ENCODE results near the gene PPFIA3.
"Not testable (repeated sequence)": the region's sequence is repeated elsewhere in the genome, so short reads cannot be mapped to it uniquely, and the experiment has no call there.

The PPFIA3 gene

DNA sequence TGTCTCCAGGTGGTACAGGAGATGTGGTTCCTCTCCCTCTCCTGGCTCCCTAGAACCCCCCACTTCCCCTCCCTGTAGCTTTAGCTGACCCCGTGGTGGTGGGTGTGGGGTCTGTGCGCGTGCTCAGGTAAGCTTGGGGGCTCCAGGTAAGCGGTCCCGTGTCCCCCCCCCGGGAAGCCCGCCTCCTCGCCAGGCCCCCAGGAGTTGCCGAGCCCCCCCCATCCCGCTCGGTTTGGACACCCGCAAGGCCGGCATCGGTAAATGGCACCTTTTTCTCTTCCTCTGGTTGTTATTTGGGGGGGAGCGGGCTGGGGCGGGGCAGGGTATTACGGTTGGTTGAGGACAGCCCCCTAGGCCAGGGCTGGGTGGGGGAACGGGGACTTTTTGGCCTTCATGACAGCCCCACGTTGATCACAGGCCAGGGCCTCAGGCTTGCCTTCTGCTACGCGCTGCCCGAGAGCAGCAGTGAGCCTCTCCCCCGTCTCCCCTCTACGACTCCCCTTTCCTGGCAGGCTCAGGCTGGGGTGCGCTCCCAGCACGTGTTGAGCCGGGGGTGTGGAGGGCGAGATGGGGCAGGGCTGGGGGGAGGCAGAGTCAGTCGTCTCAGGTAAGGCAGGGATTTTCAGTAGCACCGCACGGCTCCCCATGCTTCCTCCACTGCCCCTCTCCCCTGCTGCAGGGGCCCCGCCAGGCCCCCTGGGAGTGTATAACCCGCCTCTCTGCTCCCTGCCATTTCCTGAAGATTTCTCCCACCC is 15.8 kb upstream of the PPFIA3 start:
- DNase-seq: no peak

DNA sequence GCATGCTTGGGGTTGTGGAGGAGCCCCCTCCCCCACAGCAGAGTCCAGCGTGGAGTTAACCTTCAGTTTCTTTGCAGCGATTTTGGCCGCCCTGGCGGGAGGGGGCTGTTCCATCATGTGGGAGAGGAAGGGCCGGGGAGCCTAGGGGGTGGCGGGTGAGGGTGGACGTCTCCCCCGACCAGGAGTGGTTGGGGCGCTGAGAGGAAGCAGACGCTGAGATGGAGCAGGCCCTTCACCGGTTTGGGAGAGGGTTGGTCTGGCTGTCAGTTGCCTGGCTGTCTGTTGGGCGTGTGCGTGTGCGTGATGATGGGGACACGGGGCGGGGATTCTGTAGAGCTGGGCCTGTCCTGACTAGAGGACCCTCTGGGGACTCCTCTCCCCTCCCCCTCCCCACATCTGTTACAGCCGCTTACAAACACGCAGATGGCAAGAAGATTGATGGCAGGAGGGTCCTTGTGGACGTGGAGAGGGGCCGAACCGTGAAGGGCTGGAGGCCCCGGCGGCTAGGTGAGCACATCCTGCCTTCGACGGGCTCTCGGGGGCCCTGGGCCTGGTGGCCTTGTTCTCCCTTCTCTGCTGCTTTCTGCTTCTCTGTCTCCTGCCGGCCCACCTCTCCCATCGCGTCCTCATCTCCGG is 15.0 kb upstream of the PPFIA3 start:
- no peak for DNase-seq

DNA sequence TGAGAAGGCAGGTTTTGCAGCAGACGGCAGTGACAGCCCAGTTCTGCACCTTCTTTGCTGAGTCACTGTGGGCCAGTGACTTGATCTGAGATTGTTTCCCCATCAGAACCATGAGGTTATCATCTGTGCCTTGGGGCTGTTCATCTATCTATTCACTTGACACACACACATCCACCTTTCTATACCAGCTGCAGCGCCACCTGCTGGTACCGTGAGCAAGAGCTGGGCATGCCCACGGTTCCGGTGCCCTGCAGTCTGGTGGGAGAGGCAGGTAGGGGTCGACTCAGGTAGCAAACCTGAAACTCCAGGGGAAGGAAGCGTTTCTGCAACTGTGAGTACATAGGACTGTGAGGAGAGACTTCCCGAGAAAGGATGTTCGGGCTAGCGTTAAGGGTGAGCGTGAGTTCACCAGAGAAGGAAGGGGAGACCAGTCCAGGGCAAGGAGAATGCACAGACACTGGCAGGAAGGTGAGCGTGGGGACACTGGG is 12.7 kb upstream of the PPFIA3 start:
- DNase-seq: no peak

GRCh38 chr19:49107625-49108459 is 11.5 kb upstream of the PPFIA3 start:
- DNase-seq: no peak

GRCh38 chr19:49109051-49109450 is 10.3 kb upstream of the PPFIA3 start:
- DNase-seq: no peak

DNA sequence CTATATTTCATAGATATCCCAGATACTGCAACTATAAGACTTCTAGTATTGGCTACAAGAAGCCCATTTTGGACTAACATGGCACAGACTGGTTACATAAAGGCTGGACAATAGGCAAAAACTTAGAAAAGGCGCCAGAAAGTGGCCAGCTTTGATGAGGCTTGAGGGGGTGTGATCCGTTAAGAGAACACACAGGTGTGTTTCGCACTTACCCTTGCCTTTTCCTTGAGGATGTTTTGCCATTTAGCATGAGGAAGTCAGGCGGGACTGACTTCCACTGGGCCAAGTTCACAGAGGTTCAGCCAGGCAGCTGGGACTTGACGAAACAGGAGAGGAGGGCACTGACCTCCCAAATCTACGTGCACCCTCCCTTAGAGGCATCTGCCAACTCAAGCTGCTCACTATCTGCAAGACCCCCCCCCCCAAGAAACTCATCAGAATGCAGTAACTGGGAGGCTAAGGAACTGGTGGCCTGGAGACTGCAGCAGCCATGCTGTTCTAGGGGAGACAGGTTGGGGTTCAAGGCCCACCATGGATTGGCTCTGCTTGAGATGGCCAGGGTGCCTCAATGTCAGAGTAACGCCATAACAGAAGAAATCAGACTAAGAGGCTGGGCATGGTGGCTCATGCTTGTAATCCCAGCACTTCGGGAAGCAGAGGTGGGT is 9.6 kb upstream of the PPFIA3 start:
- no peak for DNase-seq

DNA sequence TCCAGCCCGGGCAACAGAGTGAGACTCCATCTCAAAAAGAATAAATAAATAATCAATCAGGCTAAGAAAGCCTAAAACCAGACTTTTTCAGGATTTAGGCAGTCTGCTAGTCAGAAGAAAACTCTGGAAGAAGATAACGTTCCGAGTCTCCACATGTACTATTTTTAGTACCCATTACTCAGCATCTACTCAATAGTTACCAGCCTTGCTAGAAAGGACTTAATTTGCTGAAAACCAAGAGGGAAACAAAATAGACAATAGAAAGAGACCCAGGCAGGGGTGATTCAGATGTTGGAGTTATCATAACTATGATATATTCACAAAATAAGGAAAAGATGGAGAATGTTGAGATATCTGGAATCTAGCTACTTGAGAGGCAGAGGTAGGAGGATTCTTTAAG is 8.8 kb upstream of the PPFIA3 start:
- no peak for DNase-seq

DNA sequence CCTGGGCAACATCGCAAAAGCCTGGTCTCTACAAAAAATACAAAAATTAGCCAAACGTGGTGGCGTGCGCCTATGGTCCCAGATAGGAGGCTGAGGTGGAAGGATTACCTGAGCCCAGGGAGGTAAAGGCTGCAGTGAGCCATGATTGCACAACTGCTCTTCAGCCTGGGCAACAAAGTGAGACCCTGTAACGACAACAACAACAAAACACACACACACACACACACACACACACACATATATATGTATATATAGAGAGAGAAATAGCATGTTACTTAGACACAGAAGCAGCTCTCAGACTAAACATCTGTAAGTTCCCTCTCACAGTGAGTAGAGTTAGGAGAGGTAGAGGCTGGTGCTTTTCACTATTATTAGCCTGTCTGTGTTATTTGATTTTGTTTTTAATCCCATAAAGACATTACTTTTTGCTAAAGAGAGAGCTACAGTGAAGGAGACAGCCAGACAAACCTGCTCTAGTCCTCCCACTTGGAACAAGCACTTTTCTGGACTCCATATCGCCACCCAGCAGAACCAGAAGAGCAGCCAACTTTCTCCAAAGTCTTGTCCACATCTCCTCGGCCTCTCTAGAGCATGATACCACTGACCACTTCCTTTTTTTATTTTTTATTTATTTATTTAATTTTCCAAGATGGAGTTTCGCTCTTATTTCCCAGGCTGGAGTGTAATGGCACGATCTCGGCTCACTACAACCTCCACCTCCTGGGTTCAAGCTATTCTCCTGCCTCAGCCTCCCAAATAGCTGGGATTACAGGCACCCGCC is 7.9 kb upstream of the PPFIA3 start:
- no peak for DNase-seq

DNA sequence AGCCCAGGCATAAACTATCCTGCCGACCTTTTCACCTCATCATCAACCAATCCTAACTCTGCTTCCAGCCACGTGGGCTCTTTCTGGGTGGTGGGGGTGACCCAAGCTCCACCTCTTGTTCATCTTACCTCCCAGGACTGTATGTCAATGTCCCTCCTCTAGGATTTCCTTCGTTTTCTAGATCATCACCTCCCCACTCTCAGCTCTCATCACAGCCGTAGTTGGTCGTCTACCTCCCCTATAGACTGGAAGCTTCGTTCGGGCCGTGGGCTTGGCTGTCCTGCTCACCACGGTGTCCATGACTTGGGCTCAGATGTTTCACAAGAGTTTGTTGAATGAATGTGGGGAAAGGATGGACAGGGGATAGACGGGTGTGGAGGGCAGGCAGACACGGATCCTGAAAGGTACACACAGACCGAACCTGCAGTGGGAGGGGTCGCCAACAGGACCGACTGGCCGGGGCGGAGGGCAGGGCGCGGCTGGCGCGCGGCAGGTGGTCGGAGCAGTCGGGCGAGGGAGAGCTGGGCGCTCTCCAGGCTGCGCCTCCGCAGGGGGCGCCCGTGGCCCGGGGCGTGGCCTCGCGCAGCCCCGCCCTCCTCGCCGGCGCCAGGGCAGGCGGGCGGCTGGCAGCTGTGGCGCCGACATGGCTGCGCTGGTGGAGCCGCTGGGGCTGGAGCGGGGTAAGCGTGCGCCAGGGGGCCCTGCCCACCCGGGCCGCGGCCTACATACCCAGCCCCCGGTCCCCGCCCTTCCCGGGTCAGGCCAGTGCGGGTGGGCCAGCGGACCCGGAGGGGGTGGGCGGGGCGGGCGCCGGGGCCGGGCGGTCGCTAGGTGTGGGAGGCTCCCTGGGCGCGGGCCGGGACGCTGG is 5.3 kb upstream of the PPFIA3 start, which contains the start of gene LIN7B:
LIN7B (plus strand) TSS at position 609 of the 868 bp plus-strand sequence; CDS start at position 644, 35 bp downstream.
- DNase-seq: peak; percentile 42

- DNase-seq: no peak
Measured at GRCh38 chr19:49114630-49115363, 4.5 kb upstream of the PPFIA3 start.

DNA sequence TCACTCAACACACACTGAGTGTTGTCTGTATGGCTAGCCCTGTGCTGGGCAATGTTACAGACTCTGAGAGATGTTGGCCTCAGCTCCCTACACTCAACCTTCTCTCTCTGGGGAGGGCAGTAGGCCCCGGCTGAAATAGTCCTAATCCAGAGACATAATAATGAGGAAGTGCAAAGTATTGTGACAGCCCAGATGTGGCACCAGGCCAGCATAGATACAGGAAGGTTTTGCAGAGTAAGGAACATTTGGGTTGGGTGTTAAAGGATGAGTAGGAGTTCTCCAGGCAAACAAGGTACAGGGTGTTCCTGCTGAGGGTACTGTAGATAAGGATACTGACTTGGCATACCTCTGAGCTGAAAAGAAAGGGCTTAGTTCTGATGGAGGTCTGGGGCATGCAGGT is 2.8 kb upstream of the PPFIA3 start:
- no peak for DNase-seq

DNA sequence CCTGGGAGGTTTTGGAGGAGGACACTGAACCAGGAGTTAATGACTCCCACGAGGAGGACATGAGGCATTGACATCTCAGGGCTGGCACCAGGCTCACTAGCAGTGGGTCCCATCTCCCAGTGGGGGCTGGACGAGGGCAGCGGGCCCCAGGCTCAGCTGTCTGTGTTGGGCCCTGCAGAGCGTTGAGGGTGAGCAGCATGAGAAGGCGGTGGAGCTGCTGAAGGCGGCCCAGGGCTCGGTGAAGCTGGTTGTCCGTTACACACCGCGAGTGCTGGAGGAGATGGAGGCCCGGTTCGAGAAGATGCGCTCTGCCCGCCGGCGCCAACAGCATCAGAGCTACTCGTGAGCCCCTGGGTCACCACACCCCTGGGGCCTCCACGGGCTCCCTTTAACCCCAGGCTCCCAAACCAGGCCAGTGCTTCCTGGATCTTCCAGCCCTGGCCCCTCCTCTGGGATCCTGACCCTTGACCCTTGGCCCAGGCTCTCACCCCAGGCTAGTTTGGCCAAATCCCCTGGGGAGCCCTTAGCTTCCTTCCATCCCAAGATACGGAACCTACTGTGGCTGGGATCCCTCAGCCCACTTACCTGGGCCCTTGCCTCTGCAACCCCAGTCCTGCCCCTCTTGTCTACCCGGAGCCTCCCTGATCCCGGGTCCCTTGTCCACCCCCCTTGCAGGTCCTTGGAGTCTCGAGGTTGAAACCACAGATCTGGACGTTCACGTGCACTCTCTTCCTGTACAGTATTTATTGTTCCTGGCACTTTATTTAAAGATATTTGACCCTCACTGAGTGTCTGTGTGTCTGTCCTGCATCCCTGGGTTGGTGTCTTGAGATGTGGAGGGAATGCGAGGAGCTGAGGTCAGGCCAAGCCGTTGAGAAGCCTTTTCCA is 1.4 kb upstream of the PPFIA3 start:
- DNase-seq: no peak

- peak; percentile 66 for DNase-seq
Measured at GRCh38 chr19:49118565-49119410, 556 bp upstream of the PPFIA3 start, which contains the start of gene C19orf73. TSS of gene C19orf73 (minus strand) at chr19:49119143. CDS start at chr19:49119022, 121 bp downstream.

DNA sequence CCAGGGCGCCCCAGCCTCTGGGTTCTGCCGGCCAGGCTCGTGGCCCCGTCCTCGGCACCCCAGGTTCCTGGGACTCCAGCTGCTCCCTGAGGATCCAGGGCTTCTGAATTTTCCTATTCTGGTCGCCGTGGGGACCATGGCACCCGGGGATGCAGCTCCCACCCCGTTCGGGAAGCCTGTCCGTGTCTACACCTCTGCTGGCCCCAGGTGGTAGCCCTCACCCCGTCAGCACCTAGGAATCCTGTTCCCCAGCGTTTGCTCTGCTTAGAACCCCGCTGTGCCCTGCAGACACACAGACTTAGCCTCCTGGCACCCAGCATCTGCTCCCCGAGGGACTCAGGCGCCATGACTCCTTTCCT is 960 bp downstream of the PPFIA3 start:
- DNase-seq: no peak

- DNase-seq: no peak
Measured at GRCh38 chr19:49120868-49121267, 1.5 kb downstream of the PPFIA3 start.

DNA sequence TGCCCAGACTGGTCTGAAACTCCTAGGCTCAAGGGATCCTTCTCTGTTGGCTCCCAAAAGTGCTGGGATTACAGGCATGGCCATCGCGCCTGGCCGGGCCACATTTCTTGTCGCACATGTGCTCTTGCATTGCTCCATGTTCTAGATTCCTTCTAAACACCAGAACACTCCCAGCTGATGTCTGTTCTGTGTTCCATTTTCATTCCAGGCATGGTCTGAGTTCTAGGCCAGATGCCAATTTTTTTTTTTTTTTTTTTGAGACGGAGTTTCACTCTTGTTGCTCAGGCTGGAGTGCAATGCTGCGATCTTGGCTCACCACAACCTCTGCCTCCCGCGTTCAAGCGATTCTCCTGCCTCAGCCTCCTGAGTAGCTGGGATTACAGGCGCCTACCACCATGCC is 2.5 kb downstream of the PPFIA3 start:
- not testable (repeated sequence) for DNase-seq

DNA sequence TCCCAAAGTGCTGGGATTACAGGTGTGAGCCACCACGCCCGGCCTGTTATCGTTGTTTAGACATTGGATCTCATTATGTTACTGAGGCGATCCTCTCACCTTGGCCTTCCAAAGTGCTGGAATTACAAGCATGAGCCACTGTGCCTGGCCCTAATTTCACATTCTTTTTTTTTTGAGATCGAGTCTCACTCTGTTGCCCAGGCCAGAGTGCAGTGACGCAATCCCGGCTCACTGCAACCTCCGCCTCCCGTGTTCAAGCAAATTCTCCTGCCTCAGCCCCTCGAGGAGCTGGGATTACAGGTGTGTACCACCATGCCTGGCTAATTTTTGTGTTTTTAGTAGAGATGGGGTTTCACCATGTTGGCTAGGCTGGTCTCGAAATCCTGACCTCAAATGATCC is 3.9 kb downstream of the PPFIA3 start:
- not testable (repeated sequence) for DNase-seq

DNA sequence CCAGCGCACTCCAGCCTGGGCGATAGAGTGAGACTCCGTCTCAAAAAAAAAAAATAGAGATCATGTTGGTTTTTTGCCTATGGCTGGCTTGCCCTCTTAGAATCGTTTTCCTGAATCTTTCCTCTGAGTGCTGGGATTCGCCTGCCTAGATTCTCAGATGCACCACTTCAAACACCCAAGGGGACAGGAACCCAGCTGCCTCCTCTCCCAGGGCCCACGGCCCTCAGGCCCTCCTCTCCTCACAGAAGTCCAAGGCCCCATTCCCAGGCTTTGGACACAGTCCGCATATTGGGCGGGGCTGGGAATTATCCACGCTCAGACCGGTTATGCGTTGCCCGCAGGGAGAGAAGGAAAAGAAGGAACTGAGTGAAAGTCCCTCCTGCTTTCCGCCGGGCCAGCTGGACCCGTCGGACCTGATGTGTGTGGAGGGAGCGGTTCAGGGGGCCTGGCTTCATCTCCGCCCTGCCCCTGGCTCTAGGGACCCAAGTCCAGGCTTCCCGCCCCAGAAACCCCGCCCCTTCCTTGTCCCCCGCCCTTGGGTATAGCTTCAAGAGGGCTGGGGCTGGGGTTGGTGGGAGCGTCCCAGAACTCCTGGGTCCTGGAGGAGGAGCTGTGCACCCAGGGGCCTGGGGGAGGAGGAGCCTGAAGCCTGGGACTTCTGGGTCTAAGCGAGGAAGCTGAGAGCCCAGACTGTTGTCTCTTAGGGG is 5.8 kb downstream of the PPFIA3 start:
- DNase-seq: no peak

Measured in NCI-H2029 treated with DMSO at 0.1 percent for 48 hours (cell line).